Breast epithelium (tissue), 3 donors: ENCODE results near the gene SYNDIG1.

ENCODE experiments used
- CTCF ChIP-seq, 3 donors: fragments of 450-650 bp; IDR thresholded peaks; one replicate each; pipeline ENCODE4 v1.5.1; 2016 to 2017; ENCODE audit warnings: antibody characterized with exemption in 3 of 3, mild to moderate bottlenecking in 3 of 3, moderate library complexity in 3 of 3
- POLR2A ChIP-seq: fragments of 450-650 bp; IDR thresholded peaks from one replicate; pipeline ENCODE4 v1.6.1; 2016; ENCODE audit warnings: antibody characterized with exemption, mild to moderate bottlenecking, moderate library complexity

- TF ChIP-seq CTCF (IDR thresholded peaks at IDR 0.05): no peak
- TF ChIP-seq POLR2A: no peak
Observed at GRCh38 chr20:24664266-24664986, 195.0 kb downstream of the SYNDIG1 start.
